Measurements from ENCODE around the gene ATXN2L.

GRCh38 chr16:28824717-28824973, 1.8 kb downstream of the ATXN2L start:
- TF ChIP-seq CTCF (IDR thresholded peaks at IDR 0.05) = no peak
- no peak for TF ChIP-seq POLR2A (IDR thresholded peaks at IDR 0.05)

Data from testis (tissue), 2 donors.